Activated CD8-positive, alpha-beta memory T cell treated with anti-CD3 and anti-CD28 coated beads, Interleukin-2, amount 50 U/mL, for 24 hours (primary cell): ENCODE results near the gene ABCB8.
A peak's percentile ranks its signal among the peaks of the same experiment; 100 is the strongest.

ENCODE experiments used
- DNase-seq: peaks from one replicate; pipeline ENCODE4 v3.0.0-alpha.2; 2020; ENCODE audit errors: extremely low read depth

Gene ABCB8

GRCh38 chr7:151028131-151028947 lies at the start of gene ABCB8:
Gene ABCB8 (plus strand): TSS chr7:151028450. CDS start chr7:151028516, 66 bp downstream.
- DNase-seq = peak; percentile 99

GRCh38 chr7:150979713-150980390 lies 48.4 kb upstream of the ABCB8 start:
- DNase-seq = no peak

- DNase-seq = no peak
Observed at GRCh38 chr7:150980663-150981062, 47.6 kb upstream of the ABCB8 start.

GRCh38 chr7:150981644-150982043 lies 46.6 kb upstream of the ABCB8 start:
- no peak for DNase-seq

GRCh38 chr7:150982351-150982750 lies 45.9 kb upstream of the ABCB8 start:
- DNase-seq = no peak

- DNase-seq = no peak
Observed at GRCh38 chr7:150983893-150984368, 44.3 kb upstream of the ABCB8 start.

- DNase-seq = peak; percentile 24
Observed at GRCh38 chr7:150986099-150986512, 42.1 kb upstream of the ABCB8 start.

- no peak for DNase-seq
Observed at GRCh38 chr7:150986556-150986955, 41.7 kb upstream of the ABCB8 start.

GRCh38 chr7:150988230-150989226 lies 39.7 kb upstream of the ABCB8 start:
- DNase-seq = peak; percentile 27

- no peak for DNase-seq
Observed at GRCh38 chr7:150989456-150989855, 38.8 kb upstream of the ABCB8 start.

- DNase-seq = no peak
Observed at GRCh38 chr7:150990416-150991186, 37.6 kb upstream of the ABCB8 start, which contains the start of gene NOS3. Gene NOS3 (plus strand): TSS chr7:150991017. CDS start chr7:150993804, 2,787 bp downstream.

- no peak for DNase-seq
Observed at GRCh38 chr7:150992051-150992640, 36.1 kb upstream of the ABCB8 start.

GRCh38 chr7:150992833-150993302 lies 35.4 kb upstream of the ABCB8 start:
- DNase-seq = no peak

GRCh38 chr7:150993511-150993910 lies 34.7 kb upstream of the ABCB8 start:
- no peak for DNase-seq

GRCh38 chr7:150994141-150994837 lies 34.0 kb upstream of the ABCB8 start:
- DNase-seq = no peak

GRCh38 chr7:150994838-150995510 lies 33.3 kb upstream of the ABCB8 start:
- no peak for DNase-seq

GRCh38 chr7:150996376-150997074 lies 31.7 kb upstream of the ABCB8 start:
- DNase-seq = no peak

GRCh38 chr7:150997075-150997511 lies 31.2 kb upstream of the ABCB8 start:
- no peak for DNase-seq
